Right renal pelvis (tissue), 4 donors: Measurements from ENCODE around the gene INPP4A. TPM values are rescaled to one million over a fixed set of nuclear protein-coding genes. Genes with fewer than 3 reads are reported as not detected.
"Not testable (repeated sequence)": the region's sequence is repeated elsewhere in the genome, so short reads cannot be mapped to it uniquely, and the experiment has no call there.

Experiments
- DNase-seq, 4 donors: peaks; one replicate each; pipeline ENCODE4 v3.0.0-alpha.2; 2013; ENCODE audit warnings: low read depth in 4 of 4, low spot score in 3 of 4, missing footprints in 1 of 4
- polyA plus RNA-seq, 4 donors: library from polyadenylated mRNA; unstranded; fragments of 120-200 nt; gene quantifications; one replicate each; pipeline ENCODE4 v1.2.1, GENCODE V29; 2013; ENCODE audit not compliant: insufficient read length in 4 of 4

Gene INPP4A
- polyA plus RNA-seq, 4 donors: 19.4 to 22.4 (median 20.2) TPM

DNA sequence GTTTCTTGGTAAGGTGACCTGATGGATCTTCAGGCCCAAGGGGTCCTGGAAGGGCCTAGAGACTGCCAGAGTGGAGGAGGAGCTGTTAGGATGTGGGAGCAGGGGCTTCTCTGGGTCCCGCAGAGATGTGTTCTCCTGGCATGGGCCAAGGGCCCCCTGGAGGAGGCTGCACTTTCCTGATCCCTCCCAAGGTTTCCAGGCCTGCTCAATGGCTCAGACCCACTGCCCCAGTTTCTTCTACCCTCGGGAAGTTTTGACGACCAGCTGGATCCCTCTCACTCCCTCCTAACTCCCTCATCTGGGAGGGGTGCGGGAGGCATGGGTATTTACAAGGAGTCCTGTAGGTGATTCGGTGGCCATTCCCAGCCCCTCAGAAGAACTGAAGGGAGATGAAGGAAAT is 127.6 kb downstream of the INPP4A start:
- no peak for DNase-seq

DNA sequence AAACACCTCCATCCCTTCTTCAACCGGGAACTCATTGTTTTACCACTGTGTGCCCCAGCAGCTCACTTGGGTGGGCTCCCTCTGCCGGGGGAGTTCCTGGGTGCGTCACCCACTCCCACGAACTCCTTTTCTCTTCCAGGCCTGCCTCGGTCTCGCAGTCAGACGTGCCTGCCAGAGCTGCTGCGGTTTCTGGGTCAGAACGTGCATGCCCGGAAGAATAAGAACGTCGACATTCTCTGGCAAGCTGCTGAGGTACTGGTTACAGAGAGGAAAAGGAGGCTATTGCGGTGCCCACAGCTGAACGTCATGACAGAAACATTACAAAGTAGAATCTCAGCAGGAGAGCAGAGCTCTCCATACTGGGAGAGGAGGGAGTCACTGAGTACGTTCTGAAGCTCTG is 128.0 kb downstream of the INPP4A start:
- no peak for DNase-seq

DNA sequence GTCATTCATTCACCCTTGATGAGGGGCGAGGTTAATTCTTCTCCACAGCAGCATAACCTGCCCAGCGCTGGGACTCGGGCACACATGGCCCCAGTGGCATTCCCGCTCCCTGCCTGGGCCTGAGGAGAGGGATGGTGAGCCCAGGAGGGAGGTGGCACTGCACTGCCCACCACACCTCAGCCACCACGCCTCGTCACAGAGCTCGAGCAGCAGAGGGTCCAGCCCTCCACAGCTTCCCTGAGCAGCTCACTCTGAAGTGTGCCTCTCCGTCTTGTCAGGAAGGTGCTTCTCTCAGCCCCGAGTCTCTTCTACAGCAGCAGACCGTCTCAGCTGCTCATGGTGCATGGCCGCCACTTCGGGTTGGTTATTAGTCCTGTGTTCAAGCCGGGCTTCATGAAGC is 128.8 kb downstream of the INPP4A start:
- DNase-seq: no peak

DNA sequence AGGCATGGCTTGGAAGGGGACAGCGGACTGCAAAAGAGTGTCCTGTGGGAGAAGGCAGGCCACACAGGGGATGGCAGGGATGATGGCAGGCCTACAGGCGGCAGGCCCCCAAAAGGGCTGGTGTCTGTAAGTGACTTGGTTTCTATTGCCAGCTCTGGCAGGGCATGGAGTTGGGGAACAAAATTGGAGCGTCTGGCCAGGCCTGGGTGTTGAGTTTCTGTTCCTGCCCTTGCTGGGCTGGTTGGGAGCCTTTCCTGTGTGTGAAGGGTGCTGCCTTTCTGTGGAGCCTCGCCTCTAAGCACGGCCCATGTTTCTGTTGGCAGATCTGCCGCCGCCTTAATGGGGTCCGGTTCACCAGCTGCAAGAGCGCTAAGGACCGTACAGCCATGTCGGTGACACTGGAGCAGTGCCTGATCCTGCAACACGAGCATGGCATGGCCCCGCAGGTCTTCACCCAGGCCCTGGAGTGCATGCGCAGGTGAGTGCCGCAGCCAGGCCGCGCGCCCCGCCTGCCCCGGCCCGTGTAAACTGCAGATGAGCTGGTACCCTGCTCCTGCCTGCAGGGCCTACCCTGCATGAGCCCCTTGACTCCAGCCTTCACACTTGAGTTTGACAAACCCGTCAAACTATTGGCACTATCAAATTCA is 132.1 kb downstream of the INPP4A start:
- no peak for DNase-seq

DNA sequence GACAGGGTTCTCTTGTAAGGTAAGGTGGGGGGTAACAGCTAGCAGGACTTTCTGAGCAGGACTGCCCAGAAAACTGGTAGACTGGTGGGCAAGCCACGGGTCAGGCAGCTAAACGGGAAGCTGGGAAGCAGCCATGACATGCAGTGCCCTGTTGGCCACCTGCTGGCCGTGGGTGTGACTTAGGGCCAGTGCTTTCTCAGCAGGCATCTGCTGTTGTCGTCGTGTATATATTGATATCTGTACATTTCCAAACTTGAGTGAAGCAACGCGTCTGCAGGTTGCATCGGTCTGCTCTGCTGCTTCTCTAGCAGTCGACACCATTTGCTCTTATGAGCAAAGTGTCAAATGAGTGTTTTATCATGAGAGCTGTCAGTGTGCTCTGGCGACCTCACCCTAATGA is 132.7 kb downstream of the INPP4A start:
- no peak for DNase-seq

DNA sequence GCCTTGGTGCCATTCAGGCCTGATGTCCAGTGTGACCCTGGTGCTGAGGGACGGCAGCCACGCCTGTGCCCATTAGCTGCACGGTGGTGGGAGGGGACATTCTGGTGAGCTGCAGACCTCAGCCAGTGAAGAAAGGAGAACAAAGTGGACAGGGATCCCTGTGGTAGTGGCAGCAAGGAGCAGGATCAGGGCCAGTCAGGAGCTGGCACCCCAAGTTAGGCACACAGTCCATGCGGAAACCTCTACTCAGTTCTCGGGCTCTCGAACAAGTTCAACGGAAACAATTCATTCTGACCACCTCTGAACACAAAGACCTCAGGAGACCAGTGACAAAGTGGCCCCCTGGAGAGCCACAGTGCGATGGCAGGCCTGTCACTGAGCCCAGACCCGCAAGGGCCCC is 133.6 kb downstream of the INPP4A start:
- DNase-seq: no peak

DNA sequence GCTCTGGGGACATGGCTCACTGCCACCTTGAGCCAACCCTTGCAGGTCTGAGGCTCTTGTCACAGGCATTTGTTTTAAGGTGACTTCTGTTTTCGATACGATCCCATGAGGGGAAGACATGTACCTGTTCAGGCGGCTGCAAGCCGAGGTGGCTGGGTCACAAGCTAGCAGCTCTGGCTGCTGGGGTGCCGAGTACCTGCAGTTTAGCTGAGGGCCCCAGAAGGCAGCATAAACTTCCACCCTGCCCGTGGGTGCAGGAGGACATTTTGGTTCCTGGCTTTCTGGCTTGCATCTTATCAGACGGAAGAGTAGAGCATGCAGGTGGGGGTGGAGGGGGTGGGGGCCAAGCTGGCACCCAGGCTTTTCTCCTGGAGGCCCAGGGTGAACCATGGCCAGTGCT is 135.3 kb downstream of the INPP4A start:
- DNase-seq: no peak

DNA sequence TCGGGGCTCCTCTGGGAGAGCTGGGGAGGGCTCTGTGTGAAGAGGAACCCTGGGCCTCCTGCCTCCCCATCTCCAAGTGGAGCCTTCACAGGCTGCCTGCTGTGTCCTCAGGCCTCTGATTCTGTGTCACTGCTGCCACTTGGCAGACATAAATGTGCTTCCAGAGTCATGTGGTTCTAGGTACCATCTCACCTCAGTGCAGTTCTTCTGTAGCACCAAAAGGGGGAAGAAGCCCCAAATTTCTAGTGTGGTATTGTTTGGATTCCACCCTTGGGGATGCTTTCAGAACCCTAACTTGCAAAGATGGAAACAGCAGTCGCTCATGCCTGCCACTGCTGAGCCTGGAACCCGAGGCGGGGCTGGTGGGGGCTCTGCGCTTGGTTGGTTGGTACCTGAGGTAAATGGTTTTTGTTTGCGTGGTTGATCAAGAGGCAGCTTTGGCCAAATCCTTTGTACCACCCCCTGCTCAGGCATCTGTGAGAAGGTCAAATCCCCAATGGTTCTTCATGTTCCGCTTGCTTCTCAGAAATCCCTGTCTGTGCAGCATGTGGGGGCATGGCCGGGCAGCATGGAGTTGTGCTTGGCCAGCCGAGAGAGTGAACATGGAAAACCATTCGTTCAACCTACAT is 136.1 kb downstream of the INPP4A start:
- DNase-seq: no peak

DNA sequence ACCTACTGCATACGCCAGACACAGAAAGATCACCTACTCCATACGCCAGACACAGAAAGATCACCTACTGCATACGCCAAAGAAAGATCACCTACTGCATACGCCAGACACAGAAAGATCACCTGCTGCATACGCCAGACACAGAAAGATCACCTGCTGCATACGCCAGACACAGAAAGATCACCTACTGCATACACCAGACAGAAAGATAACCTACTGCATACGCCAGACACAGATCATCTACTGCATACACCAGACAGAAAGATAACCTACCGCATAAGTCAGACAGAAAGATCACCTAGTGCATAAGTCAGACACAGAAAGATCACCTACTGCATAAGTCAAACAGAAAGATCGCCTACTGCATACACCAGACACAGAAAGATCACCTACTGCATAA is 137.9 kb downstream of the INPP4A start:
- no peak for DNase-seq

DNA sequence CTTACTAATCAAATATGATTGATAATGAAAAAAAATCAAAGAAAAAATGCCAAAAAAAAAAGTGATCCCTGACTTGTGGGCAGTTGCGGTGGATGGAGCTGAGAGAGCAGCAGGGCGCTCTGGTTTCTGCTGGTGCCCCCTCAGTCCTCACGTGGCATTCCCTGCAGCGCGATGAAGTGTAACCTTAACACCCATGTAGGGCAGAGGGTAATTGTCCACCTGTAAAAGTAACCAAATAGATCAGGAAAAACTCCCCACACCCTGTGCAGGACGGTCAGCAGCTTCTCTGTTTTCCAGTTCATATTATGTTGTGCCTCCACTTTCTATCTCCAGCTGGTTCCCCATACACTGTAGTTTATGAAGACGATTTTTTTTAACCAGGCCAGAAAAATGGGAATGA is 138.6 kb downstream of the INPP4A start:
- DNase-seq: no peak

DNA sequence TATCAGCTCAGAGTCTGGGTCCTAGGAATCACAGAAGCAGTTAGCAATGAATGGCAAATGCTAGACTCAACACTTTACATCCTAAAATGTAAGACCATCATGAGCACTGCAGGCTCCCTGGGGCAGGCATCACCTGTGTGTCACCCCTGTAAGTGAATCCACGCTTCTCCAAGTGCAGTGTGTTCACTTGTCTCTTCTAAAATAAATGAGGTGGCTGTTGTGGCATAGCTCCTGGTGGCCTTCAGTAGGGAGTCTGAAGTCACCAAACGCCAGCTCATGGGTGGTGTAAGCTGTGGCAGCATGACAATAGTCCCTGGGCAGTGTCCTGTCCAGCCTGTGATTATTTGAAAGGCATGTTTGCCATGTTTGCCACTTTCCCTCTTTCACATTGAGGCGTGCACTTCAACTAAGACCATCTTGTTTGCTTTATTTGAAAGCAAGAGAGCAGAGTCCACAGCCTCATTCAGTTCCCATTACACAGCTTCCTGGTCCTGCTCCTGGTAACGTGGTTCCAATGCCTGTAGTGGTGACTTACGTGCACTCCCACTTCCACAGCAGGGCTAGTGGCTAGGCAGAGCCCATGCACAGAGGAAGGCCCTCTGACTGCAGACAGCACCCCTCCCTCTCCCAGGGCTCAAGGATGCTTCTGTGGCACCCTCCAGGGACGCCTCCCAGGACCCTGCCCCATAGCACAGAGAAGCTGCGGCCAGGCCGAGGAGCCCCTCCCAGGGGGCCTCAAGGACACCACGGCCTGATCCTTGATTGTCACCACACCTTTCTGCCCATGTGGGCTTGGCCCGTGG is 139.4 kb downstream of the INPP4A start:
- DNase-seq: no peak

DNA sequence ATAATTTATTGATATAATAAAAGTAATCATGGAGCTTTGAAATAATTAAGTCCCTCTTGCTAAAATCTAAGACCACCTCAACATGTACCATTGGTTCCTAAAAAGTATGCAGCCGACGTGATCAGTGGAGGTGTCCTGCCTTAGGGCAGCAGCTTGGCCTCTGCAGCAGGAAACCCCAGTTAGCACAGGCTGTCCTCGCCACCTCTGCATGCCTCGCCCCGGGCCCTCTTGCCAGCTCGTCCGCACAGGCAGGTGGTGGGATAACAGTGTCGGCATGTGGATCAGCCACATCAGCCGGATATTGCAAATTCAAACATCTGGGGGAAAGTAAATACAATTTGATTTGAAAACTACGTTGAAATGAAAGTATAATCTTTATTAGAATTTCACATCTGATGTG is 140.7 kb downstream of the INPP4A start:
- DNase-seq: no peak

DNA sequence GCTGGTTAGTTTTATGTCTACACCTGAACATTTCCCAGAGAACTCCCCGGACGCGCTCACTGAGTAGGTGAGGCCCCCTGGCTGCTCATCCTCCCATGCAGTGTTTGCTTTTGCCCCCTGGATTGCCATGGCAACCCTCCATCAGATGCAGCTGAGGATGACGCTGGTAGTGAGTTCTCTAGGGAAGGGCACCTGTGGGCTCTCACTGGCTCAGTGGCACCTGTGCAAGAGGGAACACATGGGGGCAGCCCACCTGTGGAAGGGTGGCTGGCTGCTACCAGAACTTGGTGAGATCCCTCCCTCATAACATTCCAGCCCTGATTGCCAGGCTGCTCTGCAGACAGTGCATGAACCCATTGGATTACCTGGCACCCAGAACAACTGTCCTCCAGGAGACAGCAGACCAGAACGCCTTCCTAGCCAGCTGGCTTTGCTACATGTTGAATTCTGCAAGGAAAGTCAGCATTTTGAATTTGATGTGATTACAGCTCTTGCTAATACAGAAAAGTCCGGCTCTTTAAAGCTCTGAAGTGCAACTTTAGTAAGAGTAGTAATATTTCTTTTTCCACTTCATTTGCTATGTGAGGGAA is 142.0 kb downstream of the INPP4A start:
- DNase-seq: no peak

DNA sequence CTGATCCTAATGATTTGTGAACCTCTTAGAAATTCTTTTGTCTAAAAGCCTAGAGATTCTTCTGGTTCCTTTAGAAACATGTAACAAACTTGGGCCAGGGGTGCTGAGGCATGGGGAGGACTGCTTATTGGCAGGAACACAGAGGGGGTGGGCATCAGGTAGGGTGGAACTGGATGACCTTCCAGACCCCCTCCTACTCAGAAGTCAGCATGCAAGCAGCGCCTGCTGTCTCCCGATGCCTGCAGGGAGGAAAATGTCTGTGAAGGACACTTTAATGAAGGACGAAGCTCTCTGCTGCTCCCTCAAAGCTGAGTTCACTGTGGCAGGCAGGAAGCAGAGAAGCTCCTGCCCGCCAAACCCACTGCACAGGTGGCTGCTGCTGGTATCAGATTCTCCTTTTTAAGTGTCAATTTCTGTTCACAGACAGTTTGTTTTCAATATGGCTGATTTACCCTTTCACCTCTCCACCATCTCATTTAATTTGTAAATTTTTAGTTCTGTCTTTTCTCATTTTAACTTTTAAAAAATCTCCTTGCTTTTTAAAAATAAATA is 144.3 kb downstream of the INPP4A start:
- no peak for DNase-seq

DNA sequence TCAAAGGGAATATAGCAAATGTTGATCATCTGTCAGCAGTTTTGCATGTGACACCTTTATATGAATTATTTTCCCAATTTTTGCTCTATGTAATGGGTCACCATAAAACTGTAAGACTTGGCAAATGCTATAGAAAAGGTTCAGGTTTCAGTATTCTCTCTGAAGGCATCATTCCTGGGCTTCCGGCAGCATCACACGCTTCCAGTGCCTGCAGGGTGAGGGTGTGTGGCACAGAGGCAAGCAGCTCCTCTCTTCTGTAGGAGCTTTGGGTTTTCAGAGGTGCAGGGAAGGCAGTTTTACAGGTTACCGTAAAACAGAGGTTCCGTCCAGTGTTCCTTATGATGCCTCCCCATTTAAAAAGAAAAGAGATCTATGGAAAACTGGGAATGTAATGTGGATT is 144.8 kb downstream of the INPP4A start:
- DNase-seq: no peak

DNA sequence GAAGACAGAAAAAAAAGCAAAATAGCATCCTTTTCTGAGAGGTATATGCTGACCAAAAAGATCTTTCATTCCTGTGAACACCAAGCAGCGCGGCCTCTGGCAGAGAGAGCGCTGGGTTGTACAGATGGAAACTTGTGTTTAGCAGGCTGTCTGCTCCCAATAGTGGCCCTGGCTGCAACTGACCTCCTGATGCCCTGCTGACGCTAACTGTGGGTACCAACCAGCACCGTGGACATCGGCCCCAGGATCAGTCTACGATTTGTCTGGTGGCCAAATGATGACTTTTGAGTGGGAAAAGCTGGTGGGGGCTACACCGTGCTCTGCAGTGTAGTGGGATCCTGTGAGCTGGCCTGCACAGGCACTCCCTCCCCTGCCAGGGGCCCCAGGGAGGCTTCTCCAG is 147.9 kb downstream of the INPP4A start:
- no peak for DNase-seq

DNA sequence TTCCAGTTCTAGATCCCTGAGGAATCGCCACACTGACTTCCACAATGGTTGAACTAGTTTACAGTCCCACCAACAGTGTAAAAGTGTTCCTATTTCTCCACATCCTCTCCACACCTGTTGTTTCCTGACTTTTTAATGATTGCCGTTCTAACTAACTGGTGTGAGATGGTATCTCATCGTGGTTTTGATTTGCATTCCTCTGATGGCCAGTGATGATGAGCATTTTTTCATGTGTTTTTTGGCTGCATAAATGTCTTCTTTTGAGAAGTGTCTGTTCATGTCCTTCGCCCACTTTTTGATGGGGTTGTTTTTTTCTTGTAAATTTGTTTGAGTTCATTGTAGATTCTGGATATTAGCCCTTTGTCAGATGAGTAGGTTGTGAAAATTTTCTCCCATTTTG is 150.0 kb downstream of the INPP4A start:
- DNase-seq: not testable (repeated sequence)

DNA sequence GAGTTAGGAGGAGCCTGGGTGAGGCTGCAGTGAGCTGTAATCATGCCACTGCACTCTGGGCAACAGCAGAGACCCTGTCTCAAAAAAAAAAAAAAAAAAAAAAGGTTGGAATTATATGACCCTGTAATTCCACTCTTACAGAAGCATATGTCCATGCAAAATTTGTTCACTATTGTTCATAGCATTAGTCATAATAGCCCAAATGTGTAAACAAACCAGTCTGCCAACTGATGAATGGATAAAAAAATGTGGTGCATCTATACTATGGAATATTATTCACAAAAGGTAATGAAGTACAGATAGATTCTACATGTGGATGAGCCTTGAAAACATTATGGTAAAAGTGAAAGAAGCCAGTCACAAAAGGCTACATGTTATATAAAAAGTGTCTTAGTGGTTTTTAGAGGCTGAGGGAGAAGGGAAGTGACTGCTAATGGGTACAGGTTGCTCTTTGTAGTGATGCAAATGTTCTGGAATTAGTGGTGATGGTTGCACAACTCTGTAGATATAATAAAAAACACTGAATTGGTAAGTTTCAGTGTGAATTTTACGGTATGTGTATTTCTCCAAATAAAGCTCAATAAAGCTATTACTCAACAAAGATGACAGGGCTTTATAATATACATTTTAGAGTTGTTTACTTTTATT is 154.2 kb downstream of the INPP4A start:
- no peak for DNase-seq

DNA sequence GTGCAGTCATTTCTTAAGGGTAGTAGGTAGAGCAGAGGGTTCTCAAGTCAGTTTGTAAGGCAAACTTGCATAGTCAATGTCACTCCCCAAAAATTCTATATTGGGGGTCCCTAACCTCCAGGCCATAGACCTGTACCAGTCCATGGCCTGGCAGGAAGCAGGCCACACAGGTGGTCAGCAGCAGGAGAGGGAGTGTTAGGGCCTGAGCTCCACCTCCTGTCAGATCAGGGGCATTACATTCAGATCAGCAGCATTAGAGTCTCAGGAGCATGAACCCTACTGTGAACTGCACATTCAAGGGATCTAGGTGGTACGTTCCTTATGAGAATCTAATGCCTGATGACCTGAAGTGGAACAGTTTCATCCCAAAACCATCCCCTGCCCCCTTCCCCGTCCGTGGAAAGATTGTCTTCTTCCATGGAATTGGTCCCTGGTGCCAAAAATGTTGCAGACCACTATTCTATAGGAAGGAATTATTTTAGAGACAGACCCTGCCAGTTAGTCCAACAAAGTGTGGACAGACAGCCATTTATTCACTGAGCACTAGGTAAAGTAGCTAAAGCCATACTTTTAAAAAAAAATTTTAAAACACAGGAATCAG is 157.0 kb downstream of the INPP4A start:
- no peak for DNase-seq

DNA sequence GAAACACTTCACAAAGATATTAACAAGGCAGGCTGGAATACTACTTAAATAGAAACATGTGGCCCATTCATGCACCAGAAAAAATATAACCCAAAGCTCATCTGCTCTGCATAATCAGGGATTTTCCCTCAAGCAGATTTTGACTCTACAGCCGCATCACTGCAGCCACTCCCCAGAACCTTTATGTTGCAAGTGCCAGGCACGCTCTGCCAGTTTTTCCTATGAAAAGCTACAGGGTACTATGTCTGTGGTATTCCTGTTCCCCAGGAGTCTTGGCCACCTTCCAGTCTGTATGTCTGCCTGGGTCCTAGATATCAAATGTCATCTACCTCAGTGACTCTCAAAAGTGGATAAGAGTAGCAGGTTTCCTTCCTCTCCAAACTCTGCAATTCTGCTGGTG is 159.9 kb downstream of the INPP4A start:
- DNase-seq: no peak
